C4-2B (cell line): ENCODE results near the gene ZNF722.

Experiments used
- ZFX ChIP-seq: fragments of 450-650 bp; IDR thresholded peaks from 2 replicates; pipeline ENCODE4 v1.6.1; 2017
- TF ChIP-seq, protein P1 (sequence below): fragments of 450-650 bp; conservative IDR thresholded peaks from 2 replicates; pipeline ENCODE4 v1.5.1; 2017; ENCODE audit warnings: mild to moderate bottlenecking

DNA sequence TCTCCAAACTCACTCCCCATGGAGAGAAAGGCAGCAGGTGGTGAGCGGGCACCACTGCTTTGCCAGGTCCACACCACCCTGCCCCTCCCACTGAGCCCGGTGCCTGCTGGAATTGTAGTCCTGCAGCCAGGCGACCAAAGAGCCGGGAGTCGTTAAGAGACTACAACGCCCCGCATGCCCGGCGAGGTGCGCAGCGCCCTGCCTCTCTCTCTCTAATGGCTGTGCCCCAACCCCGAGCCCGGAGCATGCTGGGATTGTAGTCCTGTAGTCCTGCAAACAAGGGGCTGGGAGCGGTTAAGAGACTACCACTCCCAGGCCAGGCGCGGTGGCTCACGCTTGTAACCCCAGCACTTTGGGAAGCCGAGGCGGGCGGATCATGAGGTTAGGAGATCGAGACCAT is 38.4 kb downstream of the ZNF722 start:
- TF ChIP-seq, protein P1, sequence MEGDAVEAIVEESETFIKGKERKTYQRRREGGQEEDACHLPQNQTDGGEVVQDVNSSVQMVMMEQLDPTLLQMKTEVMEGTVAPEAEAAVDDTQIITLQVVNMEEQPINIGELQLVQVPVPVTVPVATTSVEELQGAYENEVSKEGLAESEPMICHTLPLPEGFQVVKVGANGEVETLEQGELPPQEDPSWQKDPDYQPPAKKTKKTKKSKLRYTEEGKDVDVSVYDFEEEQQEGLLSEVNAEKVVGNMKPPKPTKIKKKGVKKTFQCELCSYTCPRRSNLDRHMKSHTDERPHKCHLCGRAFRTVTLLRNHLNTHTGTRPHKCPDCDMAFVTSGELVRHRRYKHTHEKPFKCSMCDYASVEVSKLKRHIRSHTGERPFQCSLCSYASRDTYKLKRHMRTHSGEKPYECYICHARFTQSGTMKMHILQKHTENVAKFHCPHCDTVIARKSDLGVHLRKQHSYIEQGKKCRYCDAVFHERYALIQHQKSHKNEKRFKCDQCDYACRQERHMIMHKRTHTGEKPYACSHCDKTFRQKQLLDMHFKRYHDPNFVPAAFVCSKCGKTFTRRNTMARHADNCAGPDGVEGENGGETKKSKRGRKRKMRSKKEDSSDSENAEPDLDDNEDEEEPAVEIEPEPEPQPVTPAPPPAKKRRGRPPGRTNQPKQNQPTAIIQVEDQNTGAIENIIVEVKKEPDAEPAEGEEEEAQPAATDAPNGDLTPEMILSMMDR, result no peak
- no peak for TF ChIP-seq ZFX
